Erythroblast (primary cell): ENCODE measurements around the gene TXNL4A.

ENCODE experiments used
- GATA1 ChIP-seq: IDR thresholded peaks from 2 replicates; pipeline ENCODE4 v1.6.1; 2011; ENCODE audit warnings: low read depth, mild to moderate bottlenecking, control low read depth, low read length, moderate library complexity
- POLR2A ChIP-seq: IDR thresholded peaks from 2 replicates; pipeline ENCODE4 v1.6.1; 2011; ENCODE audit warnings: mild to moderate bottlenecking, low read length

DNA sequence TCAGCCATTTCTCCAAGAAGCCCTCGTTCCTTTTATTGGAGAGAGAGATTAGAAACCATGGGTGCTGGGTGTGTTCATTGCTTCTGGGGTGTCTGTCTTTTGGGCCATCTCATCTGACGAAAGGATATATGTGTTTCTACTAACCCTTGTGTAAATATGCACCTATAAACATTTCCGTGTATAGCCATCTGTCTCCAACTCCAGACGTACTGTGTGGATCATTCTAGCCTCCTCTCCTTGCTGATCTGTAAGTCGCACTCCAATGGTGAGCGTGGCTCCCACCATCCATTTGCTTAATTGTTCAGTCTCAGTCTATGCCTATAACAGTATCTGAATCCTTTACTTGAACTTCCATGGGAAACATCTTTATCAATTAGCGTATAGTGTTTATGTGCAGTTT, 47.6 kb upstream of the TXNL4A start:
- TF ChIP-seq POLR2A (no peak), GATA1 (no peak)
